ENCODE measurements around the gene ERF.

- TF ChIP-seq SIN3A (IDR thresholded peaks at IDR 0.05; ENCODE audit: borderline replicate concordance, insufficient read depth, low read length) (peak; percentile 74; the same call in 1 of the 2 replicates), TAF1 (IDR thresholded peaks at IDR 0.05; ENCODE audit: borderline replicate concordance, insufficient read depth, low read length) (peak; percentile 96; the same call in 1 of the 2 replicates), POLR2AphosphoS5 (IDR thresholded peaks at IDR 0.05; ENCODE audit: low read depth, low read length) (peak; percentile 99), REST (IDR thresholded peaks at IDR 0.05; ENCODE audit: insufficient read depth in 1 of 2, low read depth in 2 of 2, low read length in 2 of 2) (peak in 1 of 2 experiments; percentile 63; a peak in 2 of 4 replicates)
These were observed 12.2 kb downstream of the ERF start, which contains the start of gene GSK3A for GRCh38 chr19:42242512-42243409.

All from PFSK-1 (cell line).